Upper lobe of right lung (tissue), 1 donor: ENCODE measurements around the gene OTUD1. TPM values are rescaled to one million over a fixed set of nuclear protein-coding genes. Genes with fewer than 3 reads are reported as not detected.

Source experiments
- ATAC-seq: fragments of 200-7000 bp; cut with Tn5 transposase; one replicate; pipeline ENCODE4 v1.9.1; 2020; ENCODE audit warnings: mild to moderate bottlenecking, moderate library complexity
- DNase-seq: peaks from one replicate; pipeline ENCODE4 v3.0.0-alpha.2; 2020
- H3K27ac ChIP-seq: fragments of 200-600 bp; one replicate; pipeline ENCODE4 v1.8.0; 2022
- H3K27me3 ChIP-seq: fragments of 200-600 bp; one replicate; pipeline ENCODE4 v1.8.0; 2022; ENCODE audit warnings: mild to moderate bottlenecking
- H3K36me3 ChIP-seq: fragments of 200-600 bp; one replicate; pipeline ENCODE4 v1.8.0; 2022
- H3K4me1 ChIP-seq: fragments of 200-600 bp; one replicate; pipeline ENCODE4 v1.8.0; 2022
- H3K4me3 ChIP-seq: fragments of 200-600 bp; one replicate; pipeline ENCODE4 v1.8.0; 2022; ENCODE audit warnings: mild to moderate bottlenecking
- H3K9me3 ChIP-seq: fragments of 200-600 bp; one replicate; pipeline ENCODE4 v1.8.0; 2022
- intact Hi-C: fragments of 100-400 bp; cut with DNase I; formaldehyde crosslinking; loops from one replicate; pipeline ENCODE4 v1.11.0; 2022
- total RNA-seq: library from RNA; stranded (reverse); fragmentation: NEBNext Ultra II Directional; extraction: Animal tissue kit (Norgen Biotek cat#: 25700); gene quantifications from one replicate; pipeline ENCODE4 v1.2.1, GENCODE V29; 2021
- TF ChIP-seq, protein P1 (sequence below): fragments of 200-600 bp; IDR thresholded peaks from one replicate; pipeline ENCODE4 v1.8.0; 2022; ENCODE audit warnings: antibody characterized with exemption
- donor health status: DM: no; HTN: yes; CAD: no; lungs with severe emphysema.

OTUD1 gene
- total RNA-seq, 1 donor from 2014 or later = 29.4 TPM

DNA sequence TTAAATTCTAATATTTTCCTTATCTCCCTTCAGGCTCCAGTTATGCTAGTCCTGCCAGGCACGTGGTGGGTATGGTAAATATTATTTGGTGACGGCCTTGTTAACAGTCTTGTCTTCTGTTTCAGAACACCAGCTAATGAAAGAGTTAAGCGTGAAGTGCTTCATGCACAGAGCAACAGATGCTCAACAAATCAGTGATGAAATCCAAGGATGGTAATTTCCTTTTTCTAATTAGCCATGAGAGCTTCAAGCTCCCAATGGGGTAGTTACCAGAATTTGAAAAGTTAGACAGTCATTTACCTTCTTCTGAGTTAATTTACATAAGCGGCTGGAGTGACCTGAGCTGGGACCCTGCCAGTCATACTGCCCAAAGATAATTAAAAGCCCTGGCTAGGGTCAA, 1.9 kb upstream of the OTUD1 start:
- Histone ChIP-seq H3K4me3 (no peak overlapping the region), H3K27me3 (no peaks in the 10 kb centered on the region), H3K27ac (no peak overlapping the region), H3K9me3 (no peaks in the 10 kb centered on the region), H3K36me3 (no peaks in the 10 kb centered on the region), H3K4me1 (peaks cover 12% of the 10 kb centered on the region)
- intact Hi-C loops = no loop called here
- no peak for DNase-seq
- ATAC-seq = no peak
- TF ChIP-seq, protein P1, sequence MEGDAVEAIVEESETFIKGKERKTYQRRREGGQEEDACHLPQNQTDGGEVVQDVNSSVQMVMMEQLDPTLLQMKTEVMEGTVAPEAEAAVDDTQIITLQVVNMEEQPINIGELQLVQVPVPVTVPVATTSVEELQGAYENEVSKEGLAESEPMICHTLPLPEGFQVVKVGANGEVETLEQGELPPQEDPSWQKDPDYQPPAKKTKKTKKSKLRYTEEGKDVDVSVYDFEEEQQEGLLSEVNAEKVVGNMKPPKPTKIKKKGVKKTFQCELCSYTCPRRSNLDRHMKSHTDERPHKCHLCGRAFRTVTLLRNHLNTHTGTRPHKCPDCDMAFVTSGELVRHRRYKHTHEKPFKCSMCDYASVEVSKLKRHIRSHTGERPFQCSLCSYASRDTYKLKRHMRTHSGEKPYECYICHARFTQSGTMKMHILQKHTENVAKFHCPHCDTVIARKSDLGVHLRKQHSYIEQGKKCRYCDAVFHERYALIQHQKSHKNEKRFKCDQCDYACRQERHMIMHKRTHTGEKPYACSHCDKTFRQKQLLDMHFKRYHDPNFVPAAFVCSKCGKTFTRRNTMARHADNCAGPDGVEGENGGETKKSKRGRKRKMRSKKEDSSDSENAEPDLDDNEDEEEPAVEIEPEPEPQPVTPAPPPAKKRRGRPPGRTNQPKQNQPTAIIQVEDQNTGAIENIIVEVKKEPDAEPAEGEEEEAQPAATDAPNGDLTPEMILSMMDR = no peak

GRCh38 chr10:23437963-23438546, 820 bp upstream of the OTUD1 start:
- ATAC-seq = no peak

GRCh38 chr10:23439452-23439960, 631 bp downstream of the OTUD1 start:
- TF ChIP-seq, protein P1 = no peak
- H3K36me3 ChIP-seq = no peaks in the 10 kb centered on the region
- peak overlapping the region; percentile 95 for H3K27ac ChIP-seq
- no peaks in the 10 kb centered on the region for H3K27me3 ChIP-seq
- intact Hi-C loops = no loop called here
- no peaks in the 10 kb centered on the region for H3K9me3 ChIP-seq
- peak overlapping the region; percentile 79 for H3K4me3 ChIP-seq
- H3K4me1 ChIP-seq = peaks cover 28% of the 10 kb centered on the region
- ATAC-seq = peak; percentile 0
- no peak for DNase-seq

More at GRCh38 chr10:23437963-23438546, 820 bp upstream of the OTUD1 start:
- no peak for DNase-seq
- Histone ChIP-seq H3K36me3 (no peaks in the 10 kb centered on the region), H3K4me1 (peaks cover 23% of the 10 kb centered on the region), H3K9me3 (no peaks in the 10 kb centered on the region), H3K27me3 (no peaks in the 10 kb centered on the region), H3K27ac (peak overlapping the region; percentile 80), H3K4me3 (peak overlapping the region; percentile 79)
- intact Hi-C loops = no loop called here
- TF ChIP-seq, protein P1 = no peak

GRCh38 chr10:23439961-23440889, 1.4 kb downstream of the OTUD1 start:
- peak overlapping the region; percentile 95 for H3K27ac ChIP-seq
- H3K9me3 ChIP-seq = no peaks in the 10 kb centered on the region
- no peaks in the 10 kb centered on the region for H3K36me3 ChIP-seq
- intact Hi-C loops = no loop called here
- ATAC-seq (peak; percentile 1), DNase-seq (peak; percentile 76)
- peak overlapping the region; percentile 79 for H3K4me3 ChIP-seq
- TF ChIP-seq, protein P1 = no peak
- H3K4me1 ChIP-seq = peaks cover 31% of the 10 kb centered on the region
- no peaks in the 10 kb centered on the region for H3K27me3 ChIP-seq

- Histone ChIP-seq H3K4me1 (peaks cover 38% of the 10 kb centered on the region), H3K4me3 (peak overlapping the region; percentile 79), H3K9me3 (no peaks in the 10 kb centered on the region), H3K36me3 (no peaks in the 10 kb centered on the region), H3K27ac (peak overlapping the region; percentile 95), H3K27me3 (no peaks in the 10 kb centered on the region)
- no peak for ATAC-seq
- TF ChIP-seq, protein P1 = no peak
- intact Hi-C loops = no loop called here
- no peak for DNase-seq
These were observed 2.4 kb downstream of the OTUD1 start for GRCh38 chr10:23441251-23441650.
